Chondrocyte (in vitro differentiated cells): ENCODE results near the gene FBXO46. TPM values are rescaled to one million over a fixed set of nuclear protein-coding genes. Genes with fewer than 3 reads are reported as not detected.

Experiments used
- DNase-seq: peaks from one replicate; pipeline ENCODE4 v3.0.0; 2021; ENCODE audit warnings: mixed read lengths, low spot score
- H3K27ac Mint-ChIP-seq: one replicate; pipeline ENCODE4 v1.8.0; 2021; ENCODE audit warnings: mild to moderate bottlenecking, moderate library complexity, mixed read lengths; ENCODE audit not compliant: unreplicated experiment
- H3K27me3 Mint-ChIP-seq: 2 replicates; pipeline ENCODE4 v1.8.0; 2021; ENCODE audit warnings: low read depth, mixed read lengths
- H3K36me3 Mint-ChIP-seq: 2 replicates; pipeline ENCODE4 v1.8.0; 2021; ENCODE audit warnings: low read depth, mixed read lengths
- H3K4me1 Mint-ChIP-seq: 2 replicates; pipeline ENCODE4 v1.8.0; 2021; ENCODE audit warnings: low read depth, mild to moderate bottlenecking, mixed read lengths
- H3K4me3 Mint-ChIP-seq: one replicate; pipeline ENCODE4 v1.8.0; 2021; ENCODE audit warnings: mild to moderate bottlenecking, moderate library complexity, mixed read lengths; ENCODE audit not compliant: unreplicated experiment
- H3K9me3 Mint-ChIP-seq: 2 replicates; pipeline ENCODE4 v1.8.0; 2021; ENCODE audit warnings: low read depth, mixed read lengths
- CTCF ChIP-seq: fragments of 200-600 bp; sonication (generic); IDR thresholded peaks from 2 replicates; pipeline ENCODE4 v1.5.0; 2021; ENCODE audit warnings: antibody characterized with exemption, mild to moderate bottlenecking, moderate library complexity
- total RNA-seq: library from RNA; stranded (reverse); gene quantifications from 3 replicates; pipeline ENCODE4 v1.2.1, GENCODE V29; 2021

FBXO46 gene
- total RNA-seq, 1 donor from 2014 or later, result 14.8 TPM

- Mint-ChIP-seq H3K27me3 (peaks cover 3% of the 10 kb centered on the region), H3K4me3 (no peak overlapping the region), H3K4me1 (peaks cover 18% of the 10 kb centered on the region), H3K36me3 (peaks cover 8% of the 10 kb centered on the region), H3K9me3 (no peaks in the 10 kb centered on the region), H3K27ac (peak overlapping the region; percentile 34)
- DNase-seq, result no peak
- no peak for TF ChIP-seq CTCF
Observed at GRCh38 chr19:45682117-45682516, 48.6 kb downstream of the FBXO46 start.

- H3K36me3 Mint-ChIP-seq, result peaks cover 5% of the 10 kb centered on the region
- H3K27ac Mint-ChIP-seq, result peak overlapping the region; percentile 89
- peaks cover 3% of the 10 kb centered on the region for H3K27me3 Mint-ChIP-seq
- peak; percentile 97 for TF ChIP-seq CTCF
- H3K4me3 Mint-ChIP-seq, result peak overlapping the region; percentile 74
- peak; percentile 92 for DNase-seq
- H3K4me1 Mint-ChIP-seq, result peaks cover 21% of the 10 kb centered on the region
- H3K9me3 Mint-ChIP-seq, result no peaks in the 10 kb centered on the region
Observed at GRCh38 chr19:45681391-45682015, 49.2 kb downstream of the FBXO46 start.

DNA sequence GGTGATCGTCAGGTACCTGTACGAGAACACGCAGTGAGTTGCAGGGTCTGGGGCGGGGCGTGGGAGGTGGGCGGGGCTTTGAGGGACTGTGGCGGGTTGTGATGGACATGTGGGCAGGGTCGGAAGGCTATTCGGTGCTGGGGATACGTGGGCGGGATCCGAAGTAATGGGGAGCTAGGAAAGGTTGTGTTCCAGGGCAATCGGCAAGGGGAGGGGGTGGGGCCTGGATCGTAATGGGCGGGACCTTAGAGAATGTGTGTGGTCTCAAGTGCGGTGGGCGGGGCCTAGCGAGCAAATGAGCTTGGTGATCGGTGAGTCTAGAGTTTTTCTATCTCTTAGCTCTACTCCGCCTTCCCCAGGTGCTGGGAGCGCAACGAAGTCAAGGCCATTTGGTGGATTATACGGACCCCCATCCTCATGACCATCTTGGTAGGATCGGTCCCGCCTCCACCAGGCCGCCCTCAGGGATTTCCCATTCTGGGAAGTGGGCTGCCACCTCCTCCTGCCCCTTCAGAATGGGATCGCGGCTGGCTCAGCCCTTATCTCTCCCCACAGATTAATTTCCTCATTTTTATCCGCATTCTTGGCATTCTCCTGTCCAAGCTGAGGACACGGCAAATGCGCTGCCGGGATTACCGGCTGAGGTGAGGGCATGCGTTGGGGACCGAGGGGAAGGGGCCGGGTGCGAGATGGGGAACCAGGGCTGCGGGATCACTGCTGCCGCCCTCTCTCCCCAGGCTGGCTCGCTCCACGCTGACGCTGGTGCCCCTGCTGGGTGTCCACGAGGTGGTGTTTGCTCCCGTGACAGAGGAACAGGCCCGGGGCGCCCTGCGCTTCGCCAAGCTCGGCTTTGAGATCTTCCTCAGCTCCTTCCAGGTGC is 53.1 kb downstream of the FBXO46 start:
- Mint-ChIP-seq H3K9me3 (no peaks in the 10 kb centered on the region), H3K4me3 (peak overlapping the region; percentile 60), H3K4me1 (peaks cover 21% of the 10 kb centered on the region), H3K27ac (no peak overlapping the region), H3K27me3 (peaks cover 3% of the 10 kb centered on the region), H3K36me3 (no peaks in the 10 kb centered on the region)
- TF ChIP-seq CTCF, result peak; percentile 56
- DNase-seq, result peak; percentile 93

DNA sequence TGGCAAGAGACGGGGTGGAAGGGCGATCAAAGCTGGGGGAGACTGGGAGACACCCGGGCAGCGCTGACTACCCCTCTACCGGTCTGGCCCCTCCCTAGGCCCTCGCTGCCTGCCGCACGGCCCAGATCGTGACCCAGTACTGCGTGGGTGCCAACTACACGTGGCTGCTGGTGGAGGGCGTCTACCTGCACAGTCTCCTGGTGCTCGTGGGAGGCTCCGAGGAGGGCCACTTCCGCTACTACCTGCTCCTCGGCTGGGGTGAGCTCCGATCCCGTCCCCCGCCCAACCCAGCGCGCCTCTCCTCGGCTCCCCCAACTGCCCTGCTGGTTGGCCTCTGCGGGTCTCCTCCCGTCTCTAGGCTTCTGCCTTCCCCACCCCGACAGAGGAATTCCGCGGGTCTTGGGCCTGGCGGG is 53.8 kb downstream of the FBXO46 start:
- Mint-ChIP-seq H3K4me1 (peaks cover 18% of the 10 kb centered on the region), H3K27ac (no peak overlapping the region), H3K36me3 (no peaks in the 10 kb centered on the region), H3K9me3 (no peaks in the 10 kb centered on the region), H3K4me3 (no peak overlapping the region), H3K27me3 (peaks cover 3% of the 10 kb centered on the region)
- no peak for TF ChIP-seq CTCF
- DNase-seq, result no peak

- H3K4me1 Mint-ChIP-seq, result peaks cover 22% of the 10 kb centered on the region
- H3K36me3 Mint-ChIP-seq, result no peaks in the 10 kb centered on the region
- no peak overlapping the region for H3K27ac Mint-ChIP-seq
- H3K9me3 Mint-ChIP-seq, result no peaks in the 10 kb centered on the region
- DNase-seq, result no peak
- H3K4me3 Mint-ChIP-seq, result no peak overlapping the region
- H3K27me3 Mint-ChIP-seq, result peaks cover 8% of the 10 kb centered on the region
- TF ChIP-seq CTCF, result no peak
Observed at GRCh38 chr19:45674946-45675345, 55.8 kb downstream of the FBXO46 start.
